ENCODE results near the gene WDR7. TPM values are rescaled to one million over a fixed set of nuclear protein-coding genes. Genes with fewer than 3 reads are reported as not detected.

Gene WDR7
- total and polyA plus RNA-seq, 10 of the 15 experiments (the other 5 are each of a cell fraction or from before 2014, with no cell fraction given) = 2.8 to 16.5 (median 11.7) TPM

- TF ChIP-seq SKIL (IDR thresholded peaks at IDR 0.05; ENCODE audit: low read depth, poor library complexity, severe bottlenecking) (peak; percentile 36), PKNOX1 (IDR thresholded peaks at IDR 0.05) (peak; percentile 20; the same call in 1 of the 2 replicates), PML (IDR thresholded peaks at IDR 0.05; ENCODE audit: low read length) (no peak), NR2F1 (conservative IDR thresholded peaks at IDR 0.05) (no peak; the same call in 1 of the 2 replicates), GATAD2B (conservative IDR thresholded peaks at IDR 0.05; ENCODE audit: low read depth) (no peak), STAT1 (conservative IDR thresholded peaks at IDR 0.05) (no peak), MEF2B (IDR thresholded peaks at IDR 0.05; ENCODE audit: partially characterized antibody, poor library complexity, severe bottlenecking) (peak; percentile 67), FOXM1 (IDR thresholded peaks at IDR 0.05; ENCODE audit: low read depth, low read length) (peak; percentile 72; the same call in 1 of the 2 replicates), PAX8 (IDR thresholded peaks at IDR 0.05) (no peak), IRF3 (IDR thresholded peaks at IDR 0.05) (no peak), ZBED1 (IDR thresholded peaks at IDR 0.05; ENCODE audit: borderline replicate concordance) (peak; percentile 57; the same call in 1 of the 2 replicates), CBX5 (IDR thresholded peaks at IDR 0.05; ENCODE audit: low read depth) (0 out of 2 replicates have a peak, but pooled peaks have one; percentile 56), ATF2 (IDR thresholded peaks at IDR 0.05; ENCODE audit: low read length) (peak; percentile 72), YBX1 (IDR thresholded peaks at IDR 0.05) (no peak), POLR2AphosphoS2 (IDR thresholded peaks at IDR 0.05; ENCODE audit: low read depth, low read length) (no peak), IKZF1 (conservative IDR thresholded peaks at IDR 0.05) (peak; percentile 66), MXI1 (IDR thresholded peaks at IDR 0.05; ENCODE audit: low read depth, low read length) (no peak; the same call in 1 of the 2 replicates), IRF4 (IDR thresholded peaks at IDR 0.05; ENCODE audit: low read depth, low read length) (no peak; the same call in 1 of the 2 replicates), REST (IDR thresholded peaks at IDR 0.05; ENCODE audit: low read depth, low read length) (no peak), NRF1 (conservative IDR thresholded peaks at IDR 0.05; ENCODE audit: low read depth, low read length) (no peak), NR2C2 (IDR thresholded peaks at IDR 0.05; ENCODE audit: borderline replicate concordance, control insufficient read depth, insufficient read length, low read depth) (no peak), YY1 (IDR thresholded peaks at IDR 0.05; ENCODE audit: low read depth, low read length) (no peak)
Observed at GRCh38 chr18:57004366-57005121, 353.4 kb downstream of the WDR7 start (continued).
